H7 (cell line): ENCODE results near the gene DEPP1. TPM values are rescaled to one million over a fixed set of nuclear protein-coding genes. Genes with fewer than 3 reads are reported as not detected.

Experiments used
- DNase-seq: peaks from one replicate; pipeline ENCODE4 v3.0.0; 2012
- H3K27me3 ChIP-seq: 2 replicates; pipeline ENCODE4 v1.6.0; 2011; ENCODE audit warnings: mild to moderate bottlenecking, low read length; ENCODE audit not compliant: control insufficient read depth, insufficient read depth
- H3K36me3 ChIP-seq: replicated peaks from 2 replicates; pipeline ENCODE4 v1.5.1; 2011; ENCODE audit warnings: low read length; ENCODE audit not compliant: control insufficient read depth, insufficient read depth
- H3K4me3 ChIP-seq: 2 replicates; pipeline ENCODE4 v1.5.1; 2011; ENCODE audit warnings: low read depth, mild to moderate bottlenecking, control low read depth, low read length, moderate library complexity; ENCODE audit not compliant: insufficient read depth
- total RNA-seq: library from RNA; depleted of rRNA; stranded (reverse); fragments of >200 nt; shearing (Covaris generic); gene quantifications from 2 replicates; pipeline ENCODE4 v1.2.3, GENCODE V29; 2014

DEPP1 gene
- total RNA-seq, 1 experiment from 2014 or later, result 0.28 TPM

DNA sequence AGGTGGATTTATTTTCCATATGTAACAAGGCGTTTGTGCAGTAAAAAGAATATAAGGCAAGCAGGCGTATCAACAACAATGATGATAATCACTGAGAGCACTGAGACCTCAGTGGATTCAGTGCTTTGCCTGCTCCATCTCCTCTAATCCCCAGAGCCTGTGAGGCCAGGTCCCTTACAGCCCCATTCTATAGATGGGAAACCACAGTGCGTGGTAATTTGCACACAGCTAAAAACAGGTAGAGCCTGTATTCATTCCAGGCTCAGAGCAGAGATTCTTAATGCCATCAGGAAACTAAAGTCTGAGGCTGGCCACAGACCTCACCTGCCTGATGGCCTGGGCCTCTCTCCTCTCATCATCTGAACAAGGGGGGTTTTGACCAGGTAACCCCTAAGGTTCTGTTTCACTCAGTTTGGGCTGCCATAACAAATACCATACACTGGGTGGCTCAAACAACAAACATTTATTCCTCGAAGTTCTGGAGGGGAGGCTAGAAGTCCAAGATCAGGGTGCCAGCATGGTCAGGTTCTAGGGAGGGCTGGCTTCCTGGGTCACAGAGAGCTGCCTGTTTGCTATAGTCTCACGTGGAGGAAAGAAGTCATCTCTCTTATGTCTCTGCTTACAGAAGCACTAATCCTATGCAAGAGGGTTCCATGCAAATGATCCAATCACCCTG, 29.3 kb downstream of the DEPP1 start:
- H3K36me3 ChIP-seq, result no peaks in the 10 kb centered on the region
- H3K27me3 ChIP-seq, result no peaks in the 10 kb centered on the region
- DNase-seq, result no peak

DNA sequence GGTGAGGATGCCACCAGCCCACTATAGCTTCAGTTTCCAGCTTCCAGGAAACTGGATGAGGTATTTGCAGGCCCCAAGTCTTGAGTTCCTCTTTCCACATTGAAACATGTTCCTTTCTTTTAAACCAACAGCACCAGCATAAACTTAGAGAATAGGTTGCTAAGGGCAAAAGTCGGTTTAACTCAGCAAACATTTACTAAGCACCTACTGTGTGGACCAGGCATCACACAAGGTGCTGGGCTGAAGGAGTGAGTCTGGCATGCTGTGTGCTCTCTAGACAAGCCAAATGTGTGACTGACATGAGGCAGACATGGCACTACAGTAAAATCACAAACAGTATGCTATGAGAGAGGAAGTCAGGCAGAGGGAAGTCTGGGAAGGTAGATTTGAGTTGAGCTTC, 30.0 kb downstream of the DEPP1 start:
- Histone ChIP-seq H3K36me3 (no peaks in the 10 kb centered on the region), H3K4me3 (no peak overlapping the region), H3K27me3 (no peaks in the 10 kb centered on the region)
- DNase-seq, result no peak

More for the DNA sequence above, 29.3 kb downstream of the DEPP1 start:
- no peak overlapping the region for H3K4me3 ChIP-seq

GRCh38 chr10:44947371-44948152, 31.0 kb downstream of the DEPP1 start:
- no peak overlapping the region for H3K4me3 ChIP-seq
- no peak for DNase-seq
- H3K36me3 ChIP-seq, result no peaks in the 10 kb centered on the region
- H3K27me3 ChIP-seq, result no peaks in the 10 kb centered on the region

GRCh38 chr10:44946205-44946604, 32.4 kb downstream of the DEPP1 start:
- no peak for DNase-seq
- no peak overlapping the region for H3K4me3 ChIP-seq
- no peaks in the 10 kb centered on the region for H3K36me3 ChIP-seq
- H3K27me3 ChIP-seq, result no peaks in the 10 kb centered on the region

- Histone ChIP-seq H3K4me3 (no peak overlapping the region), H3K27me3 (no peaks in the 10 kb centered on the region), H3K36me3 (no peaks in the 10 kb centered on the region)
- no peak for DNase-seq
These were observed 34.3 kb downstream of the DEPP1 start for GRCh38 chr10:44944354-44944753.

DNA sequence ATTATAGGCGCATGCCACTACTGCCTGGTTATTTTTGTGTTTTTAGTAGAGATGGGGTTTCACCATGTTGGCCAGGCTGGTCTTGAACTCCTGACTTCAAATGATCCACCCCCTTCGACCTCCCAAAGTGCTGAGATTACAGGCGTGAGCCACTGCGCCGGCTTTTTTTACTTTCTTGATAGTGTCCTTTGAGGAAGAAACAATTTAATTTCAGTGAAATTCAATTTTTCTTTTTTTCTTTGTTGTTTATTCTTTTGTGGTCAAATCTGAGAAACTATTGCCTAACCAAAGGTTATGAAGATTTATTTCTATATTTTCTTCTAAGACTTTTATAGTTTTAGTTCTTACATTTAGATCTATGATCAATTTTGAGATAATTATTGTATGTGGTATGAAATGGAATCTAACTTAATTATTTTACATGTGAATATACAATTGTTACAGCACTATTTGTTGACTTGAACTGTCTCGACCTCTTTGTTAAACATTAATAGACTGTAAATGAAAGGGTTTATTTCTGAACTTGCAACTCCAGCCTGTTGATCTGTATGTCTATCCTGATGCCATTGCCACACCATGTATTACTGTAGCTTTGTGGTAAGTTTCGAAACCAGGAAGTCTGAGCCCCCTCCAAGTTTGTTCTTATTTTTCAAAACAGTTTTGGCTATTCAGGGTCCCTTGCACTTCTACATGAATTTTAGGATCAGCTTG, 38.8 kb downstream of the DEPP1 start:
- DNase-seq, result no peak

GRCh38 chr10:44938956-44939355, 39.7 kb downstream of the DEPP1 start:
- Histone ChIP-seq H3K36me3 (no peaks in the 10 kb centered on the region), H3K27me3 (no peaks in the 10 kb centered on the region), H3K4me3 (no peak overlapping the region)
- DNase-seq, result no peak

More for the DNA sequence above, 38.8 kb downstream of the DEPP1 start:
- H3K36me3 ChIP-seq, result no peaks in the 10 kb centered on the region
- H3K27me3 ChIP-seq, result no peaks in the 10 kb centered on the region
- H3K4me3 ChIP-seq, result no peak overlapping the region

DNA sequence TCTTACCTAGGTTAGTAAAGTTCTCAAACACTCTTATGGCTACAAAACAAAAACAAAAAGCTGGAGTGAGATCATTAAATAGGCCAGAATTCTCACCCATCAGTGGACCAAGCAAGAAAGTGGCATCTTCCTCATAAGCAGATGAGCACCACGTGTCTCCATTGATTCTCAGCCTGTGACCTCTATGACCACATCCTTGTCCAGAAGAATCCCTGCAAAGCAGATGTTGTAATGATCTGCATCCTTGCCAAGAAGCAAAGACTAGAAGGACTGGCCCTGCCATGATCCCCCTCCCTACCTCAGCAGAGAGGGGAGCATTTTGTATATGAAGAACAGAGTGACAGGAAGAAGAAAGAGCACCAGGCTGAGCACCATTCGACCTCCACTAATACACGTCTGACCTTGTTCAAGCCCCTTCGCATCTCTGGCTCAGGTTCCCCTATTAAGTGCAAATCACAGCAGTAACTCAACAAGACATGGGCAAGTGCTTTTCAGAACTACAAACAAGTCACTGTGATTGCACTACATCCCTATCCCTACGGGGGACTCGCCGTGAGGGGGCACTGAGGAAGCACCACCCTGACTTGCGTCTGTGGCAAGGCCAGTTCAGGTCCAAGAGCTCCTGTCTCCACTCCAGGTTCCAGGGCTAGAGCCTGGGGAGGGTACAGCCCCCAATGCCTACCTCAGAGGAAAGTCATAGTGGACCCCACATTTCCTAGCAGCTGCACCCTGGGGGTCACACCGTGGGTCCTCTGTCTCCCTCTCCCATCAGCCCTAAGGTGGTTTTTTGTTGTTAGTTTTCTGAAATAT, 41.2 kb downstream of the DEPP1 start:
- no peaks in the 10 kb centered on the region for H3K27me3 ChIP-seq
- H3K36me3 ChIP-seq, result no peaks in the 10 kb centered on the region
- no peak overlapping the region for H3K4me3 ChIP-seq
- no peak for DNase-seq

DNA sequence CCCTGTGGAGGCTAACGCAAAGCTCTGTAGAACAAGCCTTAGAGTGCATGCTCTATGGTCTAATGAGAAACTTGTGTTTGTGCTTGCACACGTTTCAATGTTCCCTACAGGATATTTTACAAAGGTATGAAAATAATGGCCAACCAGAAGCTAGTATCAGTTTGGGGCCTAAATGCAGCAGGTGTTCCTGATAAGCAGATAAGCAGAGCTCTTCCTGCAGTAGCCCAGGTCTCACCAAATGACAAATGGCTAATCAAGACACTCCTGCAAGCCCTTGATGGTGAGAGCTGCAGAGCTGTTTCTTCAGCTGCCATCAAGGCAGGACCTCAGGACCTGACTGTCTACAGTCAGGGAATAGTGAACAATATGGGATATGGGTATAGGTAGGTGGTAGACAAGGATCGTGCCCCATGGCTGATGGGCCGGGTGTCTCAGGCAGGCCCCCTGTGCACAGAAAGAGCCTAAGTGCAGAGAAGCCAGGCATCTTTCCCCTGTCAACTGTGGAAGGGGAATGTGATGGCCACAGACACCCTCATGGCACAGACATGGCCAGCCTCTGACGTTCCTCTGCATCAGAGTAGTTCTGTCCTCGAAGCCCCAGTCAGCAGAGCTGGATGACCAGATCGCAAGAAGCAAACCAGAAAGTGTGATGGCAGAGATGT, 42.2 kb downstream of the DEPP1 start:
- Histone ChIP-seq H3K4me3 (no peak overlapping the region), H3K27me3 (no peaks in the 10 kb centered on the region), H3K36me3 (no peaks in the 10 kb centered on the region)
- no peak for DNase-seq

DNA sequence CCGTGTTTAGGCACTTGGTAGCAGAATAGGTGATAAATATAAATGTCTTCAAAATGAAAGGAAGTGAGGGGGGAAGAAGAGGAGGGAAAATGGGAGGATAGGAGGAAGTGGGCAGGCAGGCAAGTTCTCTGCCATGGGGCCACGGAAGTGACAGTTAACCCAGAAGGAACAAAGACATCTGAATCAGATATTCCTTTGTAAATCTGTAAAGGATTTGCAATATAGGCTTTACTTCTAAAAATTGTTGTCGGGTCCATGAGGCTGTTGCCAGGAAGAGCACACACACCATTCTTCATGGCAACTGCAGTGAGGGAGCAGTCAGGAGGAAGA, 42.7 kb downstream of the DEPP1 start:
- Histone ChIP-seq H3K27me3 (no peaks in the 10 kb centered on the region), H3K36me3 (no peaks in the 10 kb centered on the region), H3K4me3 (no peak overlapping the region)
- no peak for DNase-seq

DNA sequence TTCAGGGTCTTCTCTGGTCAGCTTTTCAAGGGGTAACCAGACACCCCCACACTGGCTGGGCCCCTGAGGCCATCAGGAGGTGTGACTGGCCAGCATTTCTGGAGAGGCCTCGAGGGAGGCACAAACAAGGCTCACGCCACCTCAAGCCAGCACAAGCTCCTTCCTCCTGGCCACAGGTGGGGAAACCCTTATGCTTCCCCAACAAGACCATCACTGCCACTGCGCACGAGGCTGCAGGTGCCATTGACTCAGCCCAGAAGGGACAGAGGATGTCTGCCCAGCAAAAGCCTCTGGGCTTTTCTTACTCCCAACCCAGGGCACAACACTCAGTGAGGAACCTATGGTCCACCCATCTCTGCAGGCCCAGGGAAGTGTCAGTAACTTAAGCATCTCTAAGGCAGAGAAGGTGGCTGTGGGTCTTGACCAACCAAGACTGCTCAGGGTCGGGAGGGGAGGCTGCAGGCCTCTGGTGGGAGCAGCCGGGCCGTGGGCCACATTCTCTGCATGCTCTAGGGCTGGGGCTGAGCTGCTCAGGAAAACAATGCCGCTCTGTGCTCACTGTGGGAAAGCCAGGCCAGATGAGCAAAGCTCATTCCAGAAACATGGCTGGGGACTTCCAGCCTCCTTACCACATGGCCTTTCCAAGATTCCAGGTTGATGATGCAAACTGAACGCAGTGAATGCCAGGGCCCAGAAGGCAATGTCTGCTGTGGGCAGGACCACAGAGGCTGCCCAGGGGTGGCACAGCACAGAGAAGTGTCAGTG, 43.2 kb downstream of the DEPP1 start:
- Histone ChIP-seq H3K4me3 (no peak overlapping the region), H3K36me3 (no peaks in the 10 kb centered on the region), H3K27me3 (no peaks in the 10 kb centered on the region)
- DNase-seq, result no peak

DNA sequence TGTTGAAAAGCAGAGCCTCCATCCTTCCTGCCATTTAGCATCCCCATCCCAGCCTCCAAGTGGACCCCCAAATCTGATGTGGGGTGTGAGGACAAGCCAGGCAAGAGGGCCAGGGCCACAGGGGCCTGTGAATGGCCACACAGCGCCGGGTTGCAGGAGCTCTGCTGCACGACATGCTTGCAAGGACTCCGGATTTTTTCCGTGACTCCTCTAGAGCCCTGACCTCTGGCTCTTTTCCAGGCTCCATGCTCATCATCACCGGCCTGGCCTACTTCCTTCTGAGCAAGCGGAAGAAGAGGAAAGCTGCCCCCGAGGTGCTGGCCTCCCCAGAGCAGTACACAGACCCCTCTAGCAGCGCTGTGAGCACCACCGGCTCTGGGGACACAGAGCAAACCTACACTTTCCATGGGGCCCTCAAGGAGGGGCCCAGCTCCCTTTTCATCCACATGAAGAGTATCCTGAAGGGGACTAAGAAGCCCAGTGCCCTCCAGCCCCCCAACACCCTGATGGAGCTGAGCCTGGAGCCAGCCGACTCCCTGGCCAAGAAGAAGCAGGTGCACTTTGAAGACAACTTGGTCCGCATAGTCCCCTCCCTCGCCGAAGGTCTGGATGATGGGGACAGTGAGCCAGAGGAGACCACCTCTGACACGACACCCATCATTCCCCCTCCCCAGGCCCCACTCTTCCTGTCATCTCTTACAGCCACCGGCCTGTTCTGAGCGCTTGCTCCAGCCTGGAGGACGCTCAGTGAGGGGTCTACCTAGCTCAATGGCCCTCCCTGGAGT, 44.0 kb downstream of the DEPP1 start:
- Histone ChIP-seq H3K4me3 (no peak overlapping the region), H3K36me3 (no peaks in the 10 kb centered on the region), H3K27me3 (no peaks in the 10 kb centered on the region)
- DNase-seq, result no peak
